ENCODE measurements around the gene SYNPO2. TPM values are rescaled to one million over a fixed set of nuclear protein-coding genes. Genes with fewer than 3 reads are reported as not detected.

Gene SYNPO2
- total RNA-seq, 1 experiment from 2014 or later: 0.26 TPM

GRCh38 chr4:118947095-118947494 is 58.4 kb downstream of the SYNPO2 start:
- no peak for TF ChIP-seq CTCF (conservative IDR thresholded peaks at IDR 0.05; ENCODE audit: low read depth, low read length)
- no peak for TF ChIP-seq EZH2 (IDR thresholded peaks at IDR 0.05; ENCODE audit: borderline replicate concordance, low read depth, low read length, poor library complexity, severe bottlenecking)
- intact Hi-C loops (cut with micrococcal nuclease; ENCODE audit: unreplicated experiment): no loop called here
- Histone ChIP-seq H3K4me3 (ENCODE audit: low read depth, low read length, poor library complexity, severe bottlenecking) (no peak overlapping the region), H3K4me1 (ENCODE audit: insufficient read depth, low read length, poor library complexity, severe bottlenecking) (peaks cover 10% of the 10 kb centered on the region), H3K27me3 (replicated peaks; ENCODE audit: insufficient read depth, low read depth, low read length, poor library complexity) (no peaks in the 10 kb centered on the region), H3K27ac (ENCODE audit: low read depth, low read length, poor library complexity, severe bottlenecking) (no peak overlapping the region), H3K36me3 (ENCODE audit: insufficient read depth, low read length, poor library complexity, severe bottlenecking) (no peaks in the 10 kb centered on the region), H3K9me3 (ENCODE audit: low read depth, low read length, poor library complexity, severe bottlenecking) (no peaks in the 10 kb centered on the region)
- BruUV-seq (replicated peaks): no TSS peak
- ChIA-PET CTCF (no interaction called here), POLR2A (ENCODE audit: low non-redundant PET) (no interaction called here)
- DNase-seq (ENCODE audit: low spot score): no peak

GRCh38 chr4:118948545-118949144 is 60.0 kb downstream of the SYNPO2 start:
- Histone ChIP-seq H3K4me3 (ENCODE audit: low read depth, low read length, poor library complexity, severe bottlenecking) (no peak overlapping the region), H3K36me3 (ENCODE audit: insufficient read depth, low read length, poor library complexity, severe bottlenecking) (no peaks in the 10 kb centered on the region), H3K27ac (ENCODE audit: low read depth, low read length, poor library complexity, severe bottlenecking) (no peak overlapping the region), H3K27me3 (replicated peaks; ENCODE audit: insufficient read depth, low read depth, low read length, poor library complexity) (no peaks in the 10 kb centered on the region), H3K4me1 (ENCODE audit: insufficient read depth, low read length, poor library complexity, severe bottlenecking) (peaks cover 3% of the 10 kb centered on the region), H3K9me3 (ENCODE audit: low read depth, low read length, poor library complexity, severe bottlenecking) (no peaks in the 10 kb centered on the region)
- intact Hi-C loops (cut with micrococcal nuclease; ENCODE audit: unreplicated experiment): no loop called here
- POLR2A ChIA-PET (ENCODE audit: low non-redundant PET): no interaction called here
- no TSS peak for BruUV-seq (replicated peaks)
- DNase-seq (ENCODE audit: low spot score): peak; percentile 19
- CTCF ChIA-PET: no interaction called here
- no peak for TF ChIP-seq CTCF (conservative IDR thresholded peaks at IDR 0.05; ENCODE audit: low read depth, low read length)
- TF ChIP-seq EZH2 (IDR thresholded peaks at IDR 0.05; ENCODE audit: borderline replicate concordance, low read depth, low read length, poor library complexity, severe bottlenecking): no peak

GRCh38 chr4:118950224-118950623 is 61.6 kb downstream of the SYNPO2 start:
- Histone ChIP-seq H3K9me3 (ENCODE audit: low read depth, low read length, poor library complexity, severe bottlenecking) (no peaks in the 10 kb centered on the region), H3K36me3 (ENCODE audit: insufficient read depth, low read length, poor library complexity, severe bottlenecking) (no peaks in the 10 kb centered on the region), H3K4me1 (ENCODE audit: insufficient read depth, low read length, poor library complexity, severe bottlenecking) (peaks cover 3% of the 10 kb centered on the region), H3K27ac (ENCODE audit: low read depth, low read length, poor library complexity, severe bottlenecking) (no peak overlapping the region), H3K4me3 (ENCODE audit: low read depth, low read length, poor library complexity, severe bottlenecking) (no peak overlapping the region), H3K27me3 (replicated peaks; ENCODE audit: insufficient read depth, low read depth, low read length, poor library complexity) (no peaks in the 10 kb centered on the region)
- intact Hi-C loops (cut with micrococcal nuclease; ENCODE audit: unreplicated experiment): no loop called here
- no peak for DNase-seq (ENCODE audit: low spot score)
- no TSS peak for BruUV-seq (replicated peaks)
- POLR2A ChIA-PET (ENCODE audit: low non-redundant PET): interaction anchor here (0.6 kb wide), 1 partner anchor 10 kb away, joined by 4 read pairs; no protein-coding TSS in a partner anchor
- TF ChIP-seq CTCF (conservative IDR thresholded peaks at IDR 0.05; ENCODE audit: low read depth, low read length) (no peak), EZH2 (IDR thresholded peaks at IDR 0.05; ENCODE audit: borderline replicate concordance, low read depth, low read length, poor library complexity, severe bottlenecking) (no peak)
- CTCF ChIA-PET: no interaction called here

Measured in A673 (cell line).